ENCODE measurements around the gene CFAP61. TPM values are rescaled to one million over a fixed set of nuclear protein-coding genes. Genes with fewer than 3 reads are reported as not detected.
A peak's percentile ranks its signal among the peaks of the same experiment; 100 is the strongest.
"Not testable (repeated sequence)": the region's sequence is repeated elsewhere in the genome, so short reads cannot be mapped to it uniquely, and the experiment has no call there.

CFAP61 gene
- polyA plus RNA-seq, 12 donors, result 2.2 to 9.5 (median 5.1) TPM; not detected in 2

- DNase-seq, result no peak
These were observed 270.6 kb downstream of the CFAP61 start for GRCh38 chr20:20322912-20323311.

GRCh38 chr20:20327746-20328145 lies 275.4 kb downstream of the CFAP61 start:
- no peak for DNase-seq

GRCh38 chr20:20329564-20329963 lies 277.2 kb downstream of the CFAP61 start:
- DNase-seq, result no peak

- no peak for DNase-seq
These were observed 278.8 kb downstream of the CFAP61 start for GRCh38 chr20:20331156-20331555.

- DNase-seq, result no peak
These were observed 279.5 kb downstream of the CFAP61 start for GRCh38 chr20:20331817-20332216.

- no peak for DNase-seq
These were observed 281.5 kb downstream of the CFAP61 start for GRCh38 chr20:20333866-20334265.

- no peak for DNase-seq
These were observed 282.2 kb downstream of the CFAP61 start for GRCh38 chr20:20334489-20334888.

GRCh38 chr20:20338133-20338730 lies 285.9 kb downstream of the CFAP61 start:
- no peak for DNase-seq

- no peak for DNase-seq
These were observed 288.1 kb downstream of the CFAP61 start for GRCh38 chr20:20340443-20340842.

- no peak for DNase-seq
These were observed 289.0 kb downstream of the CFAP61 start for GRCh38 chr20:20341371-20341770.

GRCh38 chr20:20342066-20342465 lies 289.7 kb downstream of the CFAP61 start:
- no peak for DNase-seq

GRCh38 chr20:20343932-20344331 lies 291.6 kb downstream of the CFAP61 start:
- DNase-seq, result no peak

GRCh38 chr20:20344476-20344875 lies 292.1 kb downstream of the CFAP61 start:
- no peak for DNase-seq

- no peak for DNase-seq
These were observed 301.2 kb downstream of the CFAP61 start for GRCh38 chr20:20353576-20353975.

- DNase-seq, result not testable (repeated sequence)
These were observed 303.2 kb downstream of the CFAP61 start for GRCh38 chr20:20355503-20355902.

GRCh38 chr20:20358801-20359200 lies 306.5 kb downstream of the CFAP61 start:
- no peak for DNase-seq

GRCh38 chr20:20359628-20360027 lies 307.3 kb downstream of the CFAP61 start:
- DNase-seq, result no peak

GRCh38 chr20:20360464-20360863 lies 308.1 kb downstream of the CFAP61 start:
- peak; percentile 55 for DNase-seq

GRCh38 chr20:20362774-20363433 lies 310.6 kb downstream of the CFAP61 start:
- no peak for DNase-seq

GRCh38 chr20:20363434-20363798 lies 311.1 kb downstream of the CFAP61 start:
- DNase-seq, result no peak

- no peak for DNase-seq
These were observed 311.7 kb downstream of the CFAP61 start for GRCh38 chr20:20363799-20364592.

GRCh38 chr20:20364593-20365479 lies 312.5 kb downstream of the CFAP61 start:
- DNase-seq, result no peak

Measured in muscle of arm (tissue), 12 donors.